ENCODE results near the gene MBOAT1.

DNA sequence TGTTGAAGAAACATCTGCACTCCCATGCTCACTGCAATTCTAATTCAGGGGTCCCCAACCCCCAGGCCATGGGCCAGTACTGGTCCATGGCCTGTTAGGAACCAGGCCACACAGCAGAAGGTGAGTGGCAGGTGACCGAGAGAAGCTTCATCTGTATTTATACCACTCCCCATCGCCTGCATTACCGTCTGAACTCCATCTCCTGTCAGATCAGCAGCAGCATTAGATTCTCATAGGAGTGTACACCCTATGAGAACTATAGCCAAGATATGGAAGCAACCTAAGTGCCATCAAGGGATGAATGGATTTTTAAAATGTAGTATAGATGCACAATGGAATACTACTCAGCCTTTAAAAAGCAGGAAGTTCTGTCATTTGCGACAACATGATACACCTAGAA lies 53.2 kb downstream of the MBOAT1 start:
- no peak for TF ChIP-seq CTCF (conservative IDR thresholded peaks at IDR 0.05; ENCODE audit: low read length)
- no peak for TF ChIP-seq EZH2phosphoT487 (IDR thresholded peaks at IDR 0.05; ENCODE audit: borderline replicate concordance)

All from Loucy (cell line).